Lung (tissue), 12 donors: ENCODE data around the gene USP27X. TPM values are rescaled to one million over a fixed set of nuclear protein-coding genes. Genes with fewer than 3 reads are reported as not detected.

ENCODE experiments used
- ATAC-seq: fragments of 200-7000 bp; cut with Tn5 transposase; one replicate; pipeline ENCODE4 v1.9.1; 2020; ENCODE audit warnings: moderate number of reproducible peaks; ENCODE audit not compliant: insufficient read depth, low FRiP score
- DNase-seq, 3 donors: peaks; one replicate each; pipeline ENCODE4 v3.0.0-alpha.2; 2013 to 2017
- H3K27ac ChIP-seq, 2 donors: one replicate each; pipeline ENCODE4 v1.5.1; 2013; ENCODE audit warnings: mild to moderate bottlenecking in 2 of 2, moderate library complexity in 2 of 2, control low read depth in 1 of 2, inconsistent platforms in 1 of 2, low read depth in 1 of 2, low read length in 1 of 2
- H3K27me3 ChIP-seq, 3 donors: one replicate each; pipeline ENCODE4 v1.5.1; 2013; ENCODE audit warnings: low read length in 2 of 3; ENCODE audit not compliant: control insufficient read depth in 3 of 3, insufficient read depth in 3 of 3
- H3K36me3 ChIP-seq, 4 donors: one replicate each; pipeline ENCODE4 v1.5.1; 2013; ENCODE audit warnings: low read length in 4 of 4, mild to moderate bottlenecking in 1 of 4, moderate library complexity in 1 of 4; ENCODE audit not compliant: control insufficient read depth in 4 of 4, insufficient read depth in 4 of 4
- H3K4me1 ChIP-seq, 5 donors: one replicate each; pipeline ENCODE4 v1.5.1; 2013; ENCODE audit warnings: low read length in 5 of 5, mild to moderate bottlenecking in 2 of 5, moderate library complexity in 1 of 5; ENCODE audit not compliant: control insufficient read depth in 5 of 5, insufficient read depth in 5 of 5
- H3K4me3 ChIP-seq: one replicate; pipeline ENCODE4 v1.5.1; 2013; ENCODE audit warnings: mild to moderate bottlenecking, control low read depth, moderate library complexity
- H3K9ac ChIP-seq, 2 donors: one replicate each; pipeline ENCODE4 v1.5.1; 2013; ENCODE audit warnings: low read length in 2 of 2, control low read depth in 1 of 2; ENCODE audit not compliant: insufficient read depth in 1 of 2
- H3K9me3 ChIP-seq, 4 donors: one replicate each; pipeline ENCODE4 v1.5.1; 2013; ENCODE audit warnings: low read length in 3 of 4, mild to moderate bottlenecking in 1 of 4, moderate library complexity in 1 of 4; ENCODE audit not compliant: control insufficient read depth in 4 of 4, insufficient read depth in 3 of 4
- CTCF ChIP-seq: IDR thresholded peaks from 2 replicates; pipeline ENCODE4 v1.5.1; 2012; ENCODE audit warnings: mild to moderate bottlenecking; ENCODE audit errors: control extremely low read depth, extremely low read depth
- WGBS, 2 donors: extraction: QIAGEN DNeasy Blood & Tissue Kit; methylation state at CpG; one replicate each; pipeline ENCODE4 v1.1.7; 2013; 5-methylcytosine and 5-hydroxymethylcytosine counted together
- polyA plus RNA-seq, 2 donors: library from polyadenylated mRNA; stranded (reverse); fragments of 200-250 nt; gene quantifications; one replicate each; pipeline ENCODE4 v1.2.1, GENCODE V29; 2013
- total RNA-seq, 2 donors: library from RNA; depleted of rRNA in 1 of 2; stranded (reverse); fragments of >200 nt in 1 of 2; gene quantifications; one replicate each; pipeline ENCODE4 v1.2.1, GENCODE V29; 2014 to 2021
- donor health status: control.
- donor health status: control.
- donor health status: Bipolar disorder and iron deficiency.
- donor health status: healthy.
- donor health status: DM: yes; HTN: yes; CAD: no.

Gene USP27X
- total and polyA plus RNA-seq, 4 donors = 2.0 to 5.0 (median 3.9) TPM

- Histone ChIP-seq H3K4me3 (no peak overlapping the region), H3K27ac (no peak overlapping the region), H3K9ac (no peak overlapping the region), H3K27me3 (peaks cover 0 to 7% (median 0%) of the 10 kb centered on the region in 3 donors), H3K9me3 (no peaks in the 10 kb centered on the region), H3K36me3 (no peaks in the 10 kb centered on the region), H3K4me1 (no peaks in the 10 kb centered on the region)
- DNase-seq (no peak), ATAC-seq (no peak)
- WGBS, 2 donors = 51 to 100% methylated on average over 2 of the region's 2 CpGs
- no peak for TF ChIP-seq CTCF
Measured at GRCh38 chrX:49860867-49861535, 18.3 kb upstream of the USP27X start.

- ATAC-seq (no peak), DNase-seq (no peak)
- Histone ChIP-seq H3K36me3 (no peaks in the 10 kb centered on the region), H3K4me3 (no peak overlapping the region), H3K27ac (no peak overlapping the region), H3K4me1 (no peaks in the 10 kb centered on the region), H3K9ac (no peak overlapping the region), H3K27me3 (peaks cover 0 to 7% (median 0%) of the 10 kb centered on the region in 3 donors), H3K9me3 (no peaks in the 10 kb centered on the region)
- no peak for TF ChIP-seq CTCF
Measured at GRCh38 chrX:49862093-49862492, 17.2 kb upstream of the USP27X start.

GRCh38 chrX:49868739-49869138 is 10.5 kb upstream of the USP27X start:
- H3K27me3 ChIP-seq = peaks cover 0 to 11% (median 0%) of the 10 kb centered on the region in 3 donors
- no peak overlapping the region for H3K9ac ChIP-seq
- H3K36me3 ChIP-seq = no peaks in the 10 kb centered on the region
- DNase-seq (no peak), ATAC-seq (no peak)
- no peak overlapping the region for H3K27ac ChIP-seq
- no peaks in the 10 kb centered on the region for H3K4me1 ChIP-seq
- H3K4me3 ChIP-seq = no peak overlapping the region
- H3K9me3 ChIP-seq = no peaks in the 10 kb centered on the region
- WGBS, 2 donors = 53% methylated on average over 1 of the region's 1 CpG
- TF ChIP-seq CTCF = no peak

GRCh38 chrX:49876750-49877149 is 2.5 kb upstream of the USP27X start:
- no peak for ATAC-seq
- no peak overlapping the region for H3K9ac ChIP-seq
- TF ChIP-seq CTCF = peak; percentile 19
- no peaks in the 10 kb centered on the region for H3K36me3 ChIP-seq
- peaks cover 0 to 11% (median 3%) of the 10 kb centered on the region in 5 donors for H3K4me1 ChIP-seq
- no peak overlapping the region for H3K4me3 ChIP-seq
- no peak overlapping the region for H3K27ac ChIP-seq
- peaks cover 0 to 2% (median 0%) of the 10 kb centered on the region in 4 donors for H3K9me3 ChIP-seq
- peak in 2 of 3 donors; percentile 38 to 53 for DNase-seq
- peaks cover 0 to 3% (median 0%) of the 10 kb centered on the region in 3 donors for H3K27me3 ChIP-seq
- 5 to 6% methylated on average over 3 of the region's 3 CpGs for WGBS, 2 donors
